ENCODE results near the gene VPS13D.

The VPS13D gene

GRCh38 chr1:12335815-12336214, 106.0 kb downstream of the VPS13D start:
- DNase-seq (ENCODE audit: low spot score) = no peak

DNA sequence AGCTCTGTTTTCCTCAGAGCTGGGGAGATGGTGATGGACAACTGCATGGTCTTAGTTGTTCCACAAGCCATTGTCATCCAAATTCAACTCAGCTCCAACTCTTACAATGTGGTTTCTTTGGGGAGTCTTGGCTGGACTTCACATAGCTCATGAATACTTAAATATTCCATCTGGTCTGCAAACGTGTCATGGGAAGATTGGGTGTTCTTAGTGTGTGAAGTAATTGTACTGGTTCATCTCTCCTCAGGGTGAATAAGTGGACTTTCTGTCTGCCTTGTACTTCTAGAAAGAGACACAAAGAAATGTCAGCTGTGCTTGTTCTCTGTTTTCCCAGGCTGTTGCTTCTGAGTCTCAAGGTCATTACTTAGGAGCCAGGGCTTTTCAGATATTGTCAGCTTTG, 106.6 kb downstream of the VPS13D start:
- no peak for DNase-seq (ENCODE audit: low spot score)

GRCh38 chr1:12338017-12338416, 108.2 kb downstream of the VPS13D start:
- no peak for DNase-seq (ENCODE audit: low spot score)

DNA sequence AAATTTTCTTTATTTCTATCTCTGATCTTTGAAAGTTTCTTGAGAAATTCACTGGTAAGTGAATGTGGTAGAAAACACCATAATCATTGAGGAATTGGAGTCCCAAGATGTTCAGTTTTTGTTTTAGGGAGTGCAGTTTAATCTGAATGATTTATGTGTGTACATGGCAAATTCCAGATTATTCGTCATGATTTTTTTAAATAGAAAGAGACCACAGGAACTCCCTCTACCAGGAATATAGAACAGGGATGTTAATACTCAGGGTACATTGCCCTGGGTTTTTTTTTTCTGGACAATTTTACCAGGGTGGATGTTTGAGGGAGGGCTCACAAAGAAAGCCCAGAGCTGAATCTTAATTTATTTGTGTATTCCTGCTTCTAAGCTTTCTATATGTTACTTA, 109.0 kb downstream of the VPS13D start:
- DNase-seq (ENCODE audit: low spot score) = no peak

GRCh38 chr1:12339396-12339795, 109.6 kb downstream of the VPS13D start:
- DNase-seq (ENCODE audit: low spot score) = no peak

DNA sequence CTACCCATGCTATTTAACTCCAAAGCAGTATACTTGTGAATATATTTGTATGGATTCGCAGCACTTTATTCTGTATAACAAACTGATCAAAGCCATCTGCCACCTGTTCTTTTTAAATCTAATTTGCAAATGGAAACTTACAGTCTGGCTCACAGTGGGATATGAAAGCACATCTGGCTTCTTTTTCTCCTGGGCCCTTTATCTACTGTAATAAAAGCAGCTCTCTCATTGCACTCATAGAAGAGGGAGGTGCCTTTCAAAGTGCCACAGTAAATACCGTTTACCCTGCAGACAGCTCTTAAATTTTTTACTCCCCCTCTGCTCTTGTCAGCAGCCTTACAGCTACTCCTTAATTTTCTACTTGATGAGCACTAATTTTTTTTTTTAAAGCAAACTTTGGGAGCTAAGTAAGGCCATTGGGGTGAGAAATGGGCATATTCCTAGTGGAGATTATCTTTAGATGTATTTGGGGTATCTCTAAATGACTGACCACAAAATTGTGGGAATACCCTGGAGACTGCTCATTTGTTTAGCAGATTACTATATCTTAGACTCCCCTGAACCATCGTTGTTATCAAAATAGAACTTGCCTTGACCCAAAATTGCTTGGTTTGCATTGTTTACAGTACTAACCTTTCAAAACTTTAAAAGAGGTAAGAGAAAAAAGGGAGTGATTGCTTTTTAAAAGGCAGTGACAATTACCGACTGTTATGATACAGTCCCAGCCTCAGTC, 110.1 kb downstream of the VPS13D start:
- no peak for DNase-seq (ENCODE audit: low spot score)

DNA sequence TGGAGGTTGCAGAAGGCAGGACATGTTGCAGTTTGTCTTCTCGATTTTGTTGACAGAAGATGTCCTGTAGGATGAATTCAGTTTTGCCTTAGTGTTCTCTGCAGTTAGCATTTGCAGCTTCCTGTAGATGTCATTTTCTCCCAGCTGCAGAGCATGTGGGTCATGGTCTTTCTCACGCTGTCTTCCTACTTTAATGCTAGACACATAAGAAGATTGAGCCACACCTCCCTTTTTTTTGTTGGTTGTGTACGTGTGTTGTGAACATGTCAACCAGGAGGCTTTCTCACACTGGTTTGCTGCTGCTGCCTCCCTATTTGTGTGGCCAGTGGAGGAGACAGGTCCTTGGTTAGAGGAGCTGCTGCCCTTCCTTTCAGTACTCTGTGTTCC, 110.7 kb downstream of the VPS13D start:
- no peak for DNase-seq (ENCODE audit: low spot score)

- no peak for DNase-seq (ENCODE audit: low spot score)
These were observed 111.8 kb downstream of the VPS13D start for GRCh38 chr1:12341667-12342066.

DNA sequence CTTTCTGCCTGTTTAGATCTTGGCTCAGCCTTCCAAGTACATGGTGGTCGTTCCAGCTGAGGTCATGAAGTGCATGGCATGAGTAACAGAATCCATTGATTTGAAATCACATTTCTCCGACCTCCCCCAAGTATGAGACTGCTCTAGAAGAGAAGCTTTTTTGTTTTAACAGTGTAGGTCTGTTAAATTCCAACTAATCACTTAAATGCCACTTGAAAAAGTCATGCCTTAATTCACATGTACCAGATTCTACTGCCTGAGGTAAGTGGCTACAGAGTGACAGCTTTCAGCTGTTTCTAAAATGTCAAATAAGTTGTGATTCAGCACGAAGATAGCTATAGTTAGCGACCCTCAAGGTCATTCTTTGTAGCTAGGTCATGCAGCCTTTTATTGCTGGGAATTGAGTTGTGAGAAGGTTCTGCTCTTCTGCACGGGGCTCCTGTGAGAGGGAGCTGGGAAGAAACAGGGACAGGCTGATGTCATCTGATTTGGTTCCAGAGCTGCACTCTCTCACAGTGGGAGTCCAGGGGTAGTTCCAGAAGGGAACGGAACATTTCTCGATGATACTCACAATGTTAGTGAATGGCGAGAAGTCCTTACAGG, 112.7 kb downstream of the VPS13D start:
- no peak for DNase-seq (ENCODE audit: low spot score)

DNA sequence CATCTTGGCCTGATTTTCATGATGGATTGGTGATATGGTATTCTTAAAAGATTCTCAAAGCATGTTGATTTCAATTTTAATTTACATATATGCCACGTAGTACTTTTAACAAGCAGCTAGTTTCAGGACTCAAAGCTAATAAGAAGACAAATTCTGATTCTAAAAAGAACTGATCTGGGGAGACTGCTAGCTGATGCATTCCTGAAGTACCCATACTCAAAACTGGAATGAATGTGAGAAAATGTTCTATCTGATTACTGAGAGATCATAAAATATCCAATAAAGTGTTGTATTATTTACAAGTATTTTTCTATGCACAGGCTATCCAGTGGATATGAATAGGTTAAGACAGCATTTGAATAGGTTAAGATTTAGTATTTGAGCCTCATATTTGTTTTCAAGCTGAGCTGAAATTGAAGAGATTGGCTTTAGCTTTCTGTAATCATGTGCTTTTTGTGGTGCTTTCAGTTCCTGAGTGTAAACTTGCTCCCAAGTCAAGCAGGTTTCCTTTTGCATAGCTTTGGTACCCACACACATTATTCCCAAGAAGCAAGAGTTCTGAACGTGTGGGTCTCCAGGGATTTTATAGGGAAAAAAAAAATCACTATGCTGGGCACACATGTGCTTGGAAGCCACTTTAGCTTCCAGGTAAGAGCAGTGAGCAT, 114.1 kb downstream of the VPS13D start:
- DNase-seq (ENCODE audit: low spot score) = no peak

DNA sequence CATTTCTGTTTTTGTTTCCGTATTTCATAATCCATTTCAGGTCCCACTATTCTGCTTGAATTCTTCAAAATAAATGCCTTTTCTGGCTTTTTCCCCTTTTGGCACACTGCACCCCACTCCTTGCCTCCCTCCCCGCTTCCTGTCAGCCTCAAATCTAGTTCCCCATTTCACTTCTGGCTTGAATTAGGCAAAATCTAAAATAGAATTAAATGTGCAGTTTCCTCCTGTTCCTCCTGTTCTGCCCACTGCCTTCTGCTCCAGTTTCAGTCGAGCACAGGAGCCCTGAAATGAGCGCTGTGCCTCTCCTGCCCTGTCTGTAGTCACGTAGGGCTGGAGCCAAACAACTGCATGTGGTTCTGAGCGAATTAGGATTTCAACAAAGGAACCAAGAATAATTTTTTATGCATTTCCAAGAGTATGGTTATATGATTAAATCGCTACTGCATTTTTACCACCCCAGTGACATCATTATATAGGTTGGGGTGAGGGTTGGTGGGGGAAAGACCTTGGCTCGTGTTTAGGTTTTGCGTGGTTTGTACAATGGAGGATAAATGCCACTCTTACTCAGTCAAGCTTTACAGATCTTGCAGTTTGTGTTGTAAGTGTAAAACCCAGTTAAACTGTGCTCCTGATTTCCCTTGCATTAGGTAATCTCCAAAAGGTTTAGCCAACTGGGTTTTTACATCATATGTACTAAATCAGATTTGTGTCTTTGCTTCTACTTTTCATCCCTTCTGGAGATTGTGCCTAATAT, 114.9 kb downstream of the VPS13D start:
- no peak for DNase-seq (ENCODE audit: low spot score)

DNA sequence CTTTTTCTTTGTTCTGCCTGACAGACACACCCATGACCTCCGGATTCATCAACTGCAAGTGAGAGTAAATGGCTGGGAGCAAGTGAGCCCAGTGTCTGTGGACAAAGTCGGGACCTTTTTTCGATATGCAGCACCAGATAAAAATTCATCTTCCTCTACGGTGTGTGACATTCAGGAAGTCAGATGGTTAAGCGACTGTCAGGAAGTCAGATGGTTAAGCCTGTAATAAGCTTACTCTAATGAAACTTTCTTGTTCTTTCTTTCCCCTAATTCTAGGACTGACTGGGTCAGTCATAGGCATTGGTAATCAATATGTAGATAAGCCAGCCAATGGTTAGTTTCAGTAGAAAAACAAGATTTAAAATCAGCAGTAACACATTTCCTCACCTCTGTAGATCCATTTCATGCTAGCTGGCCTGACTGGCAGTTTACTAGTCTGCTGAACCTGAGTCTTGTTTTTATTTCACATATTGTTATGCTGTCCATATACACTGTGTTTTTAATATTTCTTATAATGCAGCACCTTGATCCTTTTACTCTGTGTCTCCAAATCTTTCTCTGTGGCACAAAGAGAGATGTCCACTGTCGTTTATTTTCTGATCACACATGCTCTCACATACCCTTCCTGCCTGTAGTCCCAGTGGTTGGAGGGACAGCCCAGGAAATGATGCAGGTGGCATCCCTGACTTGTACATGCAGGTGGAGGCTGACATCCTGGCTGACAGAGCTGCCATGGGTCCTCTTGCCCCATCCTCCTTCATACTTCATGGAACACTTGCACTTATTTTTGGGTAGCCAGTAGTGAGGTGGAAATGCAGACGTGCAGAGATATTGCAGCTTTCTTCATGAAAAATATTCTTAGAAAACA, 115.8 kb downstream of the VPS13D start:
- no peak for DNase-seq (ENCODE audit: low spot score)

DNA sequence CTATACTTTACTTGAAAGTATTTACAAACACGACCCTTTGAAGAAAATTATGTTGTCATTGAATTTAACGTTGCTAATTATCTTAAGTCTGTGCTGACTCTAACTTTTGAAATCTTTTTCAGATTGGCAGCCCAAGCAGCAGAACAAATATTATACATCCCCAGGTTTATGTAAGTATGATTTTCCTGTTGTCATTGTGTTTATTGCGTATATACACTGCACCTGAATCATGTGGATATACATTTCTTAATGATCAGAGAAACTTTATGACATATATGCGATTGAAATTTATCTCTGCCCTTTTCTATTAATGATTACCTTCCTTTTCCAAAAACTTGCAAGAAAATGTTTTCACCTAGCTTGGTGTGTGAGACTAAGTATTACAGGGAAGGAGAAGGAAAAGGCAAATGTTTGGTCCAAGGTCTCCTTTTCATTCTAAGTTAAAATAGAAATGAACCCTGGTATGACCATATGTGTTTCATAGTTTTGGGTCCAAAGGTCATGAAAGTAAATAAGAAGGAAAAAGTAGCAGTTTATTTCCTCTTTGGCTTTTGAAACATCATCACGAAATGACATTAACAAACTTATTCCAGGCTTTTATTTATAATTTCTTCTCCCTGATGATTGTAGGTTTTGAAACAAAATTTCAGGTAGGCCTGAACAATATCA, 116.8 kb downstream of the VPS13D start:
- DNase-seq (ENCODE audit: low spot score) = no peak

DNA sequence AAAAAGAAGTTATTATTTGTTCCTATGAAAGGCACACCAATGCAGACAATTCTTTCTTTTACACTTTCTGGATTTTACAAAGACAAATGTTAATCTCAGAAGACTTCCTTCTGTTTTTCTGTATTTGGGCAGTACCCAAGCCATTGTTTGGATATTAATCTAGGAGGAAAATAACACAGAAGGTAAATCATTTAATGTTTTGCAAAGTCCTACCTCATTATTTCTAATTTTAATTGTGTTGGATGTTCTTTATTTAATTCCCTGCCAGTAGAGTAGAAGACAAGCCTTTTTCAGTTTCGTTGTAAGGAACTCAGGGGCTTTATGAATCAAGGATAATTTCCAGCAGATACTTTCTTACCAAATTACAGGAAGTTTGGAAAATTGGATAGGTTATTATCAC, 118.3 kb downstream of the VPS13D start:
- no peak for DNase-seq (ENCODE audit: low spot score)

- DNase-seq (ENCODE audit: low spot score) = no peak
These were observed 124.2 kb downstream of the VPS13D start for GRCh38 chr1:12353981-12354380.

DNA sequence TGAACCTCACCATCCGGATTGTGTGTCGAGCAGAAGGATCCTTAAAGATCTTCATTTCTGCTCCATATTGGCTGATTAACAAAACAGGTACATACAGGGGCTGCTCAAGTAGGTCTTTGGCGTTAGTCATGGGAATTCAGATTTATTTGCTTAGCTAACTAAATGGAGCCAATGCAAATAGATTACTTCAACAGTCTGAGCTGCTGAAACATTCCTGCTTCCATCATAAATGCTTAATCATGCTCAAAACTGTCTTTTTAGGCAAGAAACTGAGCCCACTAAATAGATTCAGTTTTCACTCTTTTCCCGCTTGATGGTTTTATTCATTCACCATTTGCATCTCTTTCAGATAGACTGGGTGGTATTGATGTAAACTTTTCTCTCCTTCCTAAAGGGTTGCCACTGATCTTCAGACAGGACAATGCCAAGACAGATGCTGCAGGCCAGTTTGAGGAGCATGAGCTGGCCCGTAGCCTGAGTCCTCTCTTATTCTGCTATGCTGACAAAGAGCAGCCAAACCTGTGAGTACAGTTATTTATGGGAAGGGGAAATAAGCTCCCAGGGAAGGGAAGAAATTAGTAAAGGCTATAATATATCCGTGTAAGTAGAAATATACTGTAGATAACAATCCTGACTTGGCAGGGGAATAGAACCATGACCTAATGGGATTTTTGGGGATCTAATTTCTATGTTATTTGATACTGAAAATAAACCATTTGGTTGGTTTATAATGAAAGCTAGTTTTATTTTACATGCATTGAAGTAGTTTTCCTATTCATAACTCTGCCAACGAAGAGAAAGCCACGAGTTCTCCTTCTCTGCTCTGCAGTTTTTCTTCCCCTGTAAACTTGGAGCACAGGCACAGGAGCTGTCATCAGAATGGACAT, 126.4 kb downstream of the VPS13D start:
- no peak for DNase-seq (ENCODE audit: low spot score)

DNA sequence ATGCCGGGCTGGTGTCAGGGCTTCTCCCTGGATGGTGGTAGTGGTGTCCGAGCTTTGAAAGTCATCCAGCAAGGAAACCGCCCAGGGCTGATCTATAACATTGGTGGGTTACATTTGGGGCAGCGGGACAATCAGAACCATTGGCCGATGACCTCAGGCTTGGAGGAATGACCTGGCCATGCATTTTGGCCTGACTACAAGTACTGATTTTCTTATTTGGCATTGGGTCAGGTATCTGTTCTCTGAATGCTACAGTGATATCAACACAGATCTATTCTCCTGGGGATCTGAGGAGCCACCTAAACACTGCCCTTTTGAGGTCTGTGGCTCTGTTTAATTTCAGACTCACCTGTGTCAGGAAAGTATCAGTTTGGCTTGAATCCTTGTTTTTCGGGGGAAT, 128.7 kb downstream of the VPS13D start:
- no peak for DNase-seq (ENCODE audit: low spot score)

- no peak for DNase-seq (ENCODE audit: low spot score)
These were observed 129.7 kb downstream of the VPS13D start for GRCh38 chr1:12359359-12360133.

- DNase-seq (ENCODE audit: low spot score) = no peak
These were observed 138.8 kb downstream of the VPS13D start for GRCh38 chr1:12368646-12369045.

Data from AG20443 (cell line).